ENCODE measurements around the gene CRLF1.

The CRLF1 gene

DNA sequence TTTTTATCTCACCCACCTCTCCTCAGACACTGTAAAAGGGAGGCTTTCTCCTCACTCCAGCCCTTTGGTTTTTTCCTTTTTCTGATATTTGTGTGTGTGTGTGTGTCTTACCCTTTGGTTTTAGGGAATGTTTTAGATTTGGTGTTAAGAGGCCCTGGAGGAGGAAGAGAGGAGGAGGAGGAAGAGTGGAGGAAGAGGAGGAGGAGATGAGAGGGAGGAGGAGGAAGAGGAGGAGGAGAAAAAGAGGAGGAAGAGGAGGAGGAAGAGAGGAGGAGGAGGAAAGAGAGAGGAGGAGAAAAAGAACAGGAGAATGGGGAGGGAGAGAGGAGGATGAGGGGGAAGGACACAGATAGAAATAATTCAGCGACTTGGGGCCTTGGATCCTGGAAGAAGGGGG, 40.8 kb upstream of the CRLF1 start:
- no peak for TF ChIP-seq CTCF (IDR thresholded peaks at IDR 0.05; ENCODE audit: low read depth, low read length, missing control alignments)
- Histone ChIP-seq H3K4me3 (ENCODE audit: low read depth, low read length) (no peak overlapping the region), H3K36me3 (replicated peaks) (no peaks in the 10 kb centered on the region), H3K27me3 (replicated peaks) (no peaks in the 10 kb centered on the region), H3K27ac (no peak overlapping the region)
- no peak for DNase-seq
- in situ Hi-C loops (cut with HindIII; ENCODE audit: low pct_ligation_motif_present, low sequenced_read_pairs), result no loop called here

DNA sequence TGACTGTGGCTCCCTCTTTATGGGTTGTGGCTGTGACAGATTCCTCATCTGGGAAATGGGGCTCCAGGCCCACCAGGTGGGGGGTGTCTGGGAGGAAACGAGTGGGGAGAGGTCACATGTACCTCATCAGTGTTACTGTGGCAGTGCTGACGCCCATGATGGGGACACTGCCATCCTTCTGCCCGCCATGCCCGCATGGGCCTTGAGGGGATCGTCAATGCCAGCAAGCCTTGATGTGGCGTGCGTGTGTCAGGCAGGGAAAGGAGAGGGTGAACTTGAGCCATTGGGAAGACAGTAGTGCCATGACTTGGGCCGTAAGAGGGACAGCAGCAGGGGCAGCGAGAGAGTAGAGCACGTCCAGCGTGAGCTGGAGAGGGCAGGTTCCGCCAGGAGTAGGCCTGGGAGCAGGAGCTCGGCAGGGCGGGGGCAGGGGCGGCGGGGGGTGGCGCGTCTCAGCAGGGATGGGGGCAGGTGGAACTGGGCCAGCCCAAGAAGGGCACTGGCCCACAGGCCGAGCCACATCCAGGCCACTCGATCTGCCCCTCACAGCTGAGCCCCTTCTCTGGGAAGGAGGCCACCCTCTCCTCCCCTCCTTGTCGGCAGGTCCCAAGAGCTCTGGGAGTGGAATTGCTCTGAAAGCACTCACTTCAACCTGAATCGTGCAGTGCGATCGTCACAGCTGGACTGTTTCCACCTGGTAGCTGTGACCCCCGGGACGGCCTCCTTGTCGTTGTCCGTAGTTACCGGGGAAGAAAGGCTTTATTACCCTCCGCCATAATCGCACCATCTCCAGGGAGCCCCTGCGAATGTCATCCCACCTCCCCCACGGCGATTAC, 40.2 kb upstream of the CRLF1 start:
- Histone ChIP-seq H3K27me3 (replicated peaks) (no peaks in the 10 kb centered on the region), H3K4me3 (ENCODE audit: low read depth, low read length) (no peak overlapping the region), H3K36me3 (replicated peaks) (no peaks in the 10 kb centered on the region), H3K27ac (no peak overlapping the region)
- TF ChIP-seq CTCF (IDR thresholded peaks at IDR 0.05; ENCODE audit: low read depth, low read length, missing control alignments), result no peak
- no peak for DNase-seq
- in situ Hi-C loops (cut with HindIII; ENCODE audit: low pct_ligation_motif_present, low sequenced_read_pairs), result no loop called here

GRCh38 chr19:18645035-18645511, 38.5 kb upstream of the CRLF1 start:
- in situ Hi-C loops (cut with HindIII; ENCODE audit: low pct_ligation_motif_present, low sequenced_read_pairs), result no loop called here
- Histone ChIP-seq H3K36me3 (replicated peaks) (no peaks in the 10 kb centered on the region), H3K4me3 (ENCODE audit: low read depth, low read length) (no peak overlapping the region), H3K27ac (no peak overlapping the region), H3K27me3 (replicated peaks) (no peaks in the 10 kb centered on the region)
- no peak for TF ChIP-seq CTCF (IDR thresholded peaks at IDR 0.05; ENCODE audit: low read depth, low read length, missing control alignments)
- no peak for DNase-seq

DNA sequence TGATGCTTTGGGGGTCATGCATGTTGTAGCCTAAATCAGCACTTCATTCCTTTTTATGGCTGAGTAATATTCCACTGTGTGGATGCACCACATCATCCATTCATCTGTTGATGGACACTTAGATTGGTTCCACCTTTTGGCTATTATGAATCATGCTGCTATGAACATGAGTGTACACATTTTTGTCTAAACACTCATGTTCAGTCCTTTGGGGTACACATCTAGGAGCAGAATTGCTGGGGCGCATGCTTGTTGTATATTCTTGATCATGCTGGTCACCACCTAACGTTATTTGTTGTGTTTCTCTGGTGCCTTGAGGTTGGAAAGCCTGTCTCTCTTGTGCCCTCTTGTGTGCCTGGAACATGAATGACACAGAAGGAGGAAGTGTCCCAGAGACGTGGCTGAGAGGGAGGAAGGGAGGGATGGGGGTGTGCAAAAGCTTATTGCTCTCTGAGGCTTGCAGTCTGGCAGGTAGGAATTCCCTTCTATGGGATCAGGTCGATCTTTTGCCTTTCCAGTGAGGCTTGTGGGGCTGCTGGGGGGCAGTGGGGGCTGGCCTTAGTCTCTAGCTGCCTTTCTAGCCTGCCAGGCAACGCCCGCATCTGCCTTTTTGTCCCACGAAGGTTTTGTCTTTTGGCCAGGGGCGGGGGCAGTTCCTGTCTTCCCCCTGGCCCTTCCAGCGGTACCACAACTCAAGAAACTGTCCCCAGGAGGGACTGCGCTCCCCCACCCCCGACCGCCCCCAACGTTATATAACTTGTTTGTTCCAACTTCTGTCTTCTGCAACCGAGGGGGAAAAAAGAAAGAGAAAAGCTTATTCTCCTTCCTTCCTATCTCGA, 37.8 kb upstream of the CRLF1 start:
- Histone ChIP-seq H3K27ac (no peak overlapping the region), H3K36me3 (replicated peaks) (no peaks in the 10 kb centered on the region), H3K27me3 (replicated peaks) (no peaks in the 10 kb centered on the region), H3K4me3 (ENCODE audit: low read depth, low read length) (no peak overlapping the region)
- TF ChIP-seq CTCF (IDR thresholded peaks at IDR 0.05; ENCODE audit: low read depth, low read length, missing control alignments), result no peak
- in situ Hi-C loops (cut with HindIII; ENCODE audit: low pct_ligation_motif_present, low sequenced_read_pairs), result no loop called here
- DNase-seq, result no peak

GRCh38 chr19:18639706-18640243, 33.2 kb upstream of the CRLF1 start:
- in situ Hi-C loops (cut with HindIII; ENCODE audit: low pct_ligation_motif_present, low sequenced_read_pairs), result no loop called here
- H3K27ac ChIP-seq, result no peak overlapping the region
- H3K27me3 ChIP-seq (replicated peaks), result no peaks in the 10 kb centered on the region
- H3K36me3 ChIP-seq (replicated peaks), result no peaks in the 10 kb centered on the region
- TF ChIP-seq CTCF (IDR thresholded peaks at IDR 0.05; ENCODE audit: low read depth, low read length, missing control alignments), result no peak
- no peak for DNase-seq
- H3K4me3 ChIP-seq (ENCODE audit: low read depth, low read length), result no peak overlapping the region
